ENCODE measurements around the gene GNB1L. TPM values are rescaled to one million over a fixed set of nuclear protein-coding genes. Genes with fewer than 3 reads are reported as not detected.

GNB1L gene
- total RNA-seq, 1 experiment from 2014 or later, result 10.3 TPM

GRCh38 chr22:19826619-19826950, 28.1 kb downstream of the GNB1L start:
- CTCF ChIA-PET, result no interaction called here
- intact Hi-C loops (cut with micrococcal nuclease; ENCODE audit: unreplicated experiment), result no loop called here
- POLR2A ChIA-PET (ENCODE audit: unreplicated experiment), result no interaction called here

GRCh38 chr22:19825904-19826618, 28.6 kb downstream of the GNB1L start:
- no peaks in the 10 kb centered on the region for H3K79me2 ChIP-seq (ENCODE audit: low read depth)
- no peak overlapping the region for H3K27ac ChIP-seq
- ChIA-PET CTCF (no interaction called here), POLR2A (ENCODE audit: unreplicated experiment) (no interaction called here)
- H3K4me3 ChIP-seq, result no peak overlapping the region
- H3K4me1 ChIP-seq (replicated peaks; ENCODE audit: insufficient read depth), result peaks cover 38% of the 10 kb centered on the region
- H4K20me1 ChIP-seq (ENCODE audit: insufficient read depth), result 0 out of 2 replicates have a peak, but pooled peaks cover 12% of the 10 kb centered on the region
- no peaks in the 10 kb centered on the region for H3K36me3 ChIP-seq (ENCODE audit: low read depth)
- no peak overlapping the region for H2AFZ ChIP-seq
- no peak for TF ChIP-seq EZH2 (IDR thresholded peaks at IDR 0.05; ENCODE audit: low read depth)
- no peak for TF ChIP-seq CTCF (conservative IDR thresholded peaks at IDR 0.05)
- peaks cover 32% of the 10 kb centered on the region for H3F3A ChIP-seq (ENCODE audit: insufficient read depth, low read depth)
- H3K27me3 ChIP-seq (ENCODE audit: insufficient read depth, low read depth), result no peaks in the 10 kb centered on the region
- no peaks in the 10 kb centered on the region for H3K9me3 ChIP-seq (ENCODE audit: insufficient read depth, low read depth)
- no TSS peak for BruUV-seq (replicated peaks)
- no peak for DNase-seq
- no peak overlapping the region for H3K4me2 ChIP-seq
- H3K9me2 ChIP-seq (ENCODE audit: insufficient read depth), result no peaks in the 10 kb centered on the region
- intact Hi-C loops (cut with micrococcal nuclease; ENCODE audit: unreplicated experiment), result loop anchor here (2.0 kb wide), 1 partner anchor 19 kb away; no protein-coding TSS in a partner anchor

More at GRCh38 chr22:19826619-19826950, 28.1 kb downstream of the GNB1L start:
- Histone ChIP-seq H2AFZ (no peak overlapping the region), H3K79me2 (ENCODE audit: low read depth) (no peaks in the 10 kb centered on the region), H3K27ac (no peak overlapping the region), H3K4me3 (no peak overlapping the region), H3K4me2 (no peak overlapping the region), H3F3A (ENCODE audit: insufficient read depth, low read depth) (peaks cover 32% of the 10 kb centered on the region), H3K9me3 (ENCODE audit: insufficient read depth, low read depth) (no peaks in the 10 kb centered on the region), H3K4me1 (replicated peaks; ENCODE audit: insufficient read depth) (peaks cover 38% of the 10 kb centered on the region), H3K36me3 (ENCODE audit: low read depth) (no peaks in the 10 kb centered on the region), H4K20me1 (ENCODE audit: insufficient read depth) (0 out of 2 replicates have a peak, but pooled peaks cover 12% of the 10 kb centered on the region), H3K27me3 (ENCODE audit: insufficient read depth, low read depth) (no peaks in the 10 kb centered on the region), H3K9me2 (ENCODE audit: insufficient read depth) (no peaks in the 10 kb centered on the region)
- DNase-seq, result no peak
- TF ChIP-seq CTCF (conservative IDR thresholded peaks at IDR 0.05), result no peak
- TF ChIP-seq EZH2 (IDR thresholded peaks at IDR 0.05; ENCODE audit: low read depth), result no peak
- BruUV-seq (replicated peaks), result no TSS peak

- ChIA-PET POLR2A (ENCODE audit: unreplicated experiment) (no interaction called here), CTCF (no interaction called here)
- Histone ChIP-seq H3K27me3 (ENCODE audit: insufficient read depth, low read depth) (no peaks in the 10 kb centered on the region), H3K9me2 (ENCODE audit: insufficient read depth) (no peaks in the 10 kb centered on the region), H3K4me1 (replicated peaks; ENCODE audit: insufficient read depth) (peaks cover 38% of the 10 kb centered on the region), H3K4me3 (no peak overlapping the region), H3F3A (ENCODE audit: insufficient read depth, low read depth) (peaks cover 32% of the 10 kb centered on the region), H3K27ac (peak overlapping the region; percentile 71; the same call in 1 of the 2 replicates), H3K36me3 (ENCODE audit: low read depth) (no peaks in the 10 kb centered on the region), H2AFZ (no peak overlapping the region), H4K20me1 (ENCODE audit: insufficient read depth) (0 out of 2 replicates have a peak, but pooled peaks cover 12% of the 10 kb centered on the region), H3K4me2 (peak overlapping the region; percentile 68), H3K9me3 (ENCODE audit: insufficient read depth, low read depth) (no peaks in the 10 kb centered on the region), H3K79me2 (ENCODE audit: low read depth) (no peaks in the 10 kb centered on the region)
- no peak for DNase-seq
- BruUV-seq (replicated peaks), result no TSS peak
- intact Hi-C loops (cut with micrococcal nuclease; ENCODE audit: unreplicated experiment), result loop anchor here (2.0 kb wide), 1 partner anchor 20 kb away; no protein-coding TSS in a partner anchor
- no peak for TF ChIP-seq EZH2 (IDR thresholded peaks at IDR 0.05; ENCODE audit: low read depth)
Observed at GRCh38 chr22:19824926-19825339, 29.7 kb downstream of the GNB1L start.
